Lower lobe of right lung (tissue), 2 donors: Measurements from ENCODE around the gene ADRA1B. TPM values are rescaled to one million over a fixed set of nuclear protein-coding genes. Genes with fewer than 3 reads are reported as not detected.

Experiments
- ATAC-seq, 2 donors: fragments of 200-7000 bp; cut with Tn5 transposase; one replicate each; pipeline ENCODE4 v1.9.1; 2020 to 2022; ENCODE audit warnings: mild to moderate bottlenecking in 2 of 2, moderate library complexity in 2 of 2
- DNase-seq: peaks from one replicate; pipeline ENCODE4 v3.0.0-alpha.2; 2020
- H3K27ac ChIP-seq: fragments of 200-600 bp; one replicate; pipeline ENCODE4 v1.8.0; 2022
- H3K27me3 ChIP-seq: fragments of 200-600 bp; one replicate; pipeline ENCODE4 v1.8.0; 2022; ENCODE audit warnings: low read depth
- H3K36me3 ChIP-seq: fragments of 200-600 bp; one replicate; pipeline ENCODE4 v1.8.0; 2022; ENCODE audit warnings: mild to moderate bottlenecking
- H3K4me1 ChIP-seq: fragments of 200-600 bp; one replicate; pipeline ENCODE4 v1.8.0; 2022
- H3K4me3 ChIP-seq: fragments of 200-600 bp; one replicate; pipeline ENCODE4 v1.8.0; 2022; ENCODE audit warnings: mild to moderate bottlenecking
- H3K9me3 ChIP-seq: fragments of 200-600 bp; one replicate; pipeline ENCODE4 v1.8.0; 2022
- CTCF ChIP-seq: fragments of 200-600 bp; IDR thresholded peaks from one replicate; pipeline ENCODE4 v1.8.0; 2022; ENCODE audit warnings: antibody characterized with exemption, mild to moderate bottlenecking
- intact Hi-C: fragments of 100-400 bp; cut with DNase I; formaldehyde crosslinking; loops from one replicate; pipeline ENCODE4 v1.11.0; 2022
- long read RNA-seq: library from polyadenylated mRNA; unstranded; transcript quantifications from one replicate; pipeline ENCODE4 v2.0.0, GENCODE V29; 2021
- total RNA-seq: library from RNA; stranded (reverse); fragmentation: NEBNext Ultra II Directional; extraction: Animal tissue kit (Norgen Biotek cat#: 25700); gene quantifications from one replicate; pipeline ENCODE4 v1.2.1, GENCODE V29; 2021
- donor health status: DM: no; HTN: yes; CAD: no; lungs with severe emphysema.

The ADRA1B gene
- total RNA-seq, result 3.8 TPM
- long read RNA-seq, partial matches to known transcripts, result 0 of 1 reads
- long read RNA-seq, other reads (novel, unspliced or antisense), result 1 of 1 reads

DNA sequence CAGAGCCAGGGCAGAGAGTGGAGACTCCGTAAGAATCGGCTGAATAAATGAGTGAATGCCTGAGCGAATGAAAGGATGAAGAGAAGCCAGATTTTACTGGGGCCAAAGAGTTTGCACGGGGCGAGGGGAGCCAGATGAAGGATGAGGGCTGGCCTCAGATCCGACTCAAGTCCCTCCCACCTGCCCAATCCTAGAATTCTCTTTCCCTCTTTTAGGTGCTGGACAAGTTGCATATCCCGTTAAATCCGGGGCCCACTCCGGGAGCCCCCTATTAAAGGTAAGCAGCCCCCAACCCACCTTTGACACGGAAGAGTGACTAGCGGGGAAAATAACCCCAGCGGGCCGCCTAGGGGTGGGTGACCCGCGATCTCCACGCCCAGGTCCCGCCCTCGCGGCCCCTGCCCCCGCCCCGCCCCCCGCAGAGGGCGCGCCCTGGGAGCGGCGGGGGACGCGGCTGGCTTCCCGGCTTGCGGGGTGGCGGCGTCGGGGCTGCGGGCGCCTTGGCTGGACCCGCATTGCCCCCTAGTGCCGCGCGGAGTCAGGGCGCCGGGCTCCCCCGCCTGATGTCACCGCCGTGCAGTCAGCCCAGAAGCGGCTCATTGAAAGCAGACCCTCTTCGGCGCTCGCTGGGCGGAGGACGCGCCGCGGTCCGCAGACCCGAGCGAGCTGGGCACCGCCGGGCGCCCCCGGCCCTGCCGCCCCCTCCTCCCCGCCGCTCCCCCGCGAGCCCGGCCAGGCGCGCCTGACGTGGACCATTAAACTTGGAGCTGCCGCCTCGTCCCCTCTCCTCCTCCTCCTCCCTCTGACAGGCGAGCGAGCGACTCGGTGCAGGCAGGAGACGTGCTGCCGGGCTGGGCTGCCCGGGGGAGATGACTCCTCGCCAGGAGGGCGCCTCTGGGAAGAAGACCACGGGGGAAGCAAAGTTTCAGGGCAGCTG, at the start of gene ADRA1B:
ADRA1B (plus strand) TSS at position 579 of the 937 bp plus-strand sequence. CDS start 424 bp downstream, outside the sequence.
- Histone ChIP-seq H3K4me1 (peaks cover 15% of the 10 kb centered on the region), H3K4me3 (peak within 1 kb of the TSS; percentile 50), H3K36me3 (no peaks in the 10 kb centered on the region), H3K27me3 (peaks cover 4% of the 10 kb centered on the region), H3K27ac (peak within 1 kb of the TSS; percentile 41), H3K9me3 (no peaks in the 10 kb centered on the region)
- peak; percentile 76 for DNase-seq
- peak; percentile 59 for TF ChIP-seq CTCF
- intact Hi-C loops, result no loop called here
- peak; percentile 93 for ATAC-seq

DNA sequence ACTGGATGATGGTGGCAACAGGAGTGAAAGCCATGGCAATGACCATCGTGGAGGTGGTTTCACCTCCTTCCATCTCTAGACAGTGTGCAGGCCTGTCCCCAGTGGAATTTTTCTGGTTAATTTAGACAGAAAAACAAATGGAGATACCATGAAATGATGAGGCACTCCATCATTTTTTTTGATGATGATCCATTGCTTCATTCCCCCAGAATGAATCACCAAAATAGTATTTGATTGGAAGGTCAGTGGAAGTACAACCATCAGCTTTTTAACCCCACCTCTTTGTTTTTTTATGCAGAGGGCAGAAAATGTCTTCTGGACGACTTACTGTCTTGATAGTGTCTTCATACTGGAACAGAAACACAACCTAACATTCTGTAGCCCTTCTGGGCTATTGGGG, 42.6 kb upstream of the ADRA1B start:
- no peak for TF ChIP-seq CTCF
- Histone ChIP-seq H3K4me1 (peaks cover 18% of the 10 kb centered on the region), H3K9me3 (no peaks in the 10 kb centered on the region), H3K27me3 (no peaks in the 10 kb centered on the region), H3K27ac (no peak overlapping the region), H3K4me3 (no peak overlapping the region), H3K36me3 (no peaks in the 10 kb centered on the region)
- intact Hi-C loops, result no loop called here
- DNase-seq (no peak), ATAC-seq (no peak)

DNA sequence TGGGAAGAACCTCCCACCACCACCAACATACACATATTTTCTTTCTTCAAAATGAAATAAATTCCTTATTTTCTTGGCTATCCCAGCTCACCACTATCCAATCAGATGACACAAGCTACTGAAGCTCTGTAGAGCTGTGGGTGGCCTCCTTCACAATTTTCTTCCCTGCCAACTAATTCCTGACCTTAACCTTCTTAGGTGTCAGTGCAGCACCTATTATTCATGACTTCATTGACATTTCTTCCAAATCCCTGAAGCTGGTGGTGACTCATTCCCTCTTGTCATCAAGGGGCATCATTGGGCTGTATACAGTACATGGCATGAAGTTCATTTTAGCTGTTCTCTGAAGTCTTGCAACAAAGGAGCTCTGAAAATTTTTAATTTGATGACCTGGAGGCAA, 42.0 kb upstream of the ADRA1B start:
- DNase-seq (no peak), ATAC-seq (no peak)
- Histone ChIP-seq H3K4me3 (no peak overlapping the region), H3K4me1 (peaks cover 24% of the 10 kb centered on the region), H3K27ac (no peak overlapping the region), H3K9me3 (no peaks in the 10 kb centered on the region), H3K27me3 (no peaks in the 10 kb centered on the region), H3K36me3 (no peaks in the 10 kb centered on the region)
- intact Hi-C loops, result no loop called here
- no peak for TF ChIP-seq CTCF

- no peak for ATAC-seq
- H3K27me3 ChIP-seq, result no peaks in the 10 kb centered on the region
- H3K9me3 ChIP-seq, result no peaks in the 10 kb centered on the region
- no peak for TF ChIP-seq CTCF
- intact Hi-C loops, result no loop called here
- no peak overlapping the region for H3K4me3 ChIP-seq
- no peak for DNase-seq
- H3K4me1 ChIP-seq, result peaks cover 31% of the 10 kb centered on the region
- no peaks in the 10 kb centered on the region for H3K36me3 ChIP-seq
- H3K27ac ChIP-seq, result no peak overlapping the region
Measured at GRCh38 chr5:159877016-159877415, 39.3 kb upstream of the ADRA1B start.

GRCh38 chr5:159877894-159878448, 38.3 kb upstream of the ADRA1B start:
- ATAC-seq (peak; percentile 86 to 91), DNase-seq (peak; percentile 69)
- H3K9me3 ChIP-seq, result no peaks in the 10 kb centered on the region
- no peaks in the 10 kb centered on the region for H3K27me3 ChIP-seq
- intact Hi-C loops, result no loop called here
- peaks cover 31% of the 10 kb centered on the region for H3K4me1 ChIP-seq
- no peak overlapping the region for H3K4me3 ChIP-seq
- H3K36me3 ChIP-seq, result no peaks in the 10 kb centered on the region
- TF ChIP-seq CTCF, result no peak
- H3K27ac ChIP-seq, result peak overlapping the region; percentile 79
